ENCODE results near the gene IFT27.

Gene IFT27

DNA sequence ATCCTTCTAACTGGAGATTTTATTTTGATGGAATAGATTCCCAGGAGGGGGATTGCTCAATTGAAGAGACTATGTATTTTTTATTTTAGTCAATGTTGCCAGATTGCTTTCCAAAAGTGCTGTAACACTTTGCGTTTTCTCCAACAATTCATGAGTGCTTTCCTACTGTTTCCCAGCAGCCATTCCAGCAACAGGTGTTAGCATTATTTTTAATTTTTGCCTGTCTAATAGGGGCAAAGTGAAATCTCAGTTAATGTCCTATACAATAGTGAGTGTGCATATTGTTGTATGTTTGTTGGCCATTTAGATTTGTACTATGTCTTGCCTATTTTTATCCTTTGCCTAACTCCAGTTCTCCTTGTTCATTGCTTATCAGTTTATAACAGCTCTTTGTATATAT, 60.3 kb downstream of the IFT27 start:
- no peak for DNase-seq

GRCh38 chr22:36714110-36714509, 61.8 kb downstream of the IFT27 start:
- DNase-seq = no peak

DNA sequence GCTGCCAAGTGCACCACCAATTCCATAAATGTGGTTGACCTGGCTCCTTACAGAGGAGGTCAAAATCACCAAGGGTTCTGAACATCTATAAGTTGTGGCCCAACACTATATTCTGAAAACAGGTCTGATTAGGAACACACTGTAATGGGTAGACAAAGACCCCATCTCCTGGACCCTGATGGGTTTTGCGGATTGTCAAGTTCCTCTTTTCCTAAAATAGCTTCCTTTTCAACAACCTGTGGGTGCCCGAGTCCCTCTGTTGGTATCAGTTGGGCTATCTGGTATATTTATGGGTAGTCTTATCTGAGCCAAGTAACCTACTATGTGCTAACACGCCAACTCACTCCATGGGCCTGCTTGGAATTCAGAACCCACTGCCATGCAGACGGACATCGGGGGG, 62.5 kb downstream of the IFT27 start:
- DNase-seq = no peak
